PC-9 (cell line): ENCODE results near the gene NT5DC1. TPM values are rescaled to one million over a fixed set of nuclear protein-coding genes. Genes with fewer than 3 reads are reported as not detected.
A peak's percentile ranks its signal among the peaks of the same experiment; 100 is the strongest.

Experiments used
- BruUV-seq: library from RNA; stranded (reverse); fragments of 400-500 nt; replicated peaks from 2 replicates; lab custom pipeline; 2021; lab: Mats Ljungman, UMichigan
- CTCF ChIA-PET: fragments of 300-600 bp; sonication (Branson Sonifier 250); formaldehyde crosslinking; loops from one replicate; lab custom pipeline; 2022; ENCODE audit warnings: antibody characterized with exemption; lab: Charles Lee
- POLR2A ChIA-PET: fragments of 300-600 bp; sonication (Branson Sonifier 250); formaldehyde crosslinking; loops from one replicate; lab custom pipeline; 2022; ENCODE audit warnings: antibody characterized with exemption; ENCODE audit not compliant: unreplicated experiment; lab: Charles Lee
- DNase-seq, 2 experiments: peaks; one replicate each; pipeline versions ENCODE4 v3.0.0 to v3.0.0-alpha.2; 2015 to 2022; ENCODE audit warnings: mixed read lengths in 1 of 2
- H2AFZ ChIP-seq: fragments of 200-600 bp; sonication (generic); 2 replicates; pipeline ENCODE4 v1.8.1; 2017; ENCODE audit warnings: antibody characterized with exemption
- H3F3A ChIP-seq: fragments of 200-600 bp; sonication (generic); 2 replicates; pipeline ENCODE4 v1.8.1; 2017; ENCODE audit warnings: antibody characterized with exemption, mild to moderate bottlenecking, low read depth; ENCODE audit not compliant: insufficient read depth
- H3K27ac ChIP-seq: fragments of 200-600 bp; sonication (generic); 2 replicates; pipeline ENCODE4 v1.6.1; 2016; ENCODE audit warnings: mixed run types
- H3K27me3 ChIP-seq: fragments of 200-600 bp; sonication (generic); 2 replicates; pipeline ENCODE4 v1.6.1; 2016; ENCODE audit warnings: low read depth, mixed run types; ENCODE audit not compliant: insufficient read depth
- H3K36me3 ChIP-seq: fragments of 200-600 bp; sonication (generic); 2 replicates; pipeline ENCODE4 v1.6.1; 2016; ENCODE audit warnings: low read depth, mixed run types
- H3K4me1 ChIP-seq: fragments of 200-600 bp; sonication (generic); replicated peaks from 2 replicates; pipeline ENCODE4 v1.6.1; 2016; ENCODE audit warnings: mixed run types; ENCODE audit not compliant: insufficient read depth
- H3K4me2 ChIP-seq: fragments of 200-600 bp; sonication (generic); 2 replicates; pipeline ENCODE4 v1.6.1; 2017; ENCODE audit warnings: mixed run types
- H3K4me3 ChIP-seq: fragments of 200-600 bp; sonication (generic); 2 replicates; pipeline ENCODE4 v1.6.1; 2016; ENCODE audit warnings: mixed run types
- H3K79me2 ChIP-seq: fragments of 200-600 bp; sonication (generic); 2 replicates; pipeline ENCODE4 v1.6.1; 2017; ENCODE audit warnings: low read depth, mixed run types
- H3K9me2 ChIP-seq: fragments of 200-600 bp; sonication (generic); 2 replicates; pipeline ENCODE4 v1.8.1; 2017; ENCODE audit warnings: mild to moderate bottlenecking; ENCODE audit not compliant: insufficient read depth
- H3K9me3 ChIP-seq: fragments of 200-600 bp; sonication (generic); 2 replicates; pipeline ENCODE4 v1.8.1; 2016; ENCODE audit warnings: low read depth; ENCODE audit not compliant: insufficient read depth
- H4K20me1 ChIP-seq: fragments of 200-600 bp; sonication (generic); 2 replicates; pipeline ENCODE4 v1.8.1; 2017; ENCODE audit not compliant: insufficient read depth
- CTCF ChIP-seq: fragments of 200-600 bp; sonication (generic); conservative IDR thresholded peaks from 2 replicates; pipeline ENCODE4 v1.6.1; 2017; ENCODE audit warnings: mixed run types, antibody characterized with exemption, mild to moderate bottlenecking, moderate library complexity
- EZH2 ChIP-seq: fragments of 200-600 bp; sonication (generic); IDR thresholded peaks from 2 replicates; pipeline ENCODE4 v1.8.0; 2017; ENCODE audit warnings: antibody characterized with exemption, low read depth
- intact Hi-C: fragments of 100-400 bp; cut with micrococcal nuclease; formaldehyde crosslinking; loops from one replicate; pipeline ENCODE4 v1.10.0; 2022; ENCODE audit not compliant: unreplicated experiment
- total RNA-seq: library from RNA; stranded (reverse); gene quantifications from 2 replicates; pipeline ENCODE4 v1.2.3, GENCODE V29; 2021

The NT5DC1 gene
- total RNA-seq, 1 experiment from 2014 or later, result 33.5 TPM

DNA sequence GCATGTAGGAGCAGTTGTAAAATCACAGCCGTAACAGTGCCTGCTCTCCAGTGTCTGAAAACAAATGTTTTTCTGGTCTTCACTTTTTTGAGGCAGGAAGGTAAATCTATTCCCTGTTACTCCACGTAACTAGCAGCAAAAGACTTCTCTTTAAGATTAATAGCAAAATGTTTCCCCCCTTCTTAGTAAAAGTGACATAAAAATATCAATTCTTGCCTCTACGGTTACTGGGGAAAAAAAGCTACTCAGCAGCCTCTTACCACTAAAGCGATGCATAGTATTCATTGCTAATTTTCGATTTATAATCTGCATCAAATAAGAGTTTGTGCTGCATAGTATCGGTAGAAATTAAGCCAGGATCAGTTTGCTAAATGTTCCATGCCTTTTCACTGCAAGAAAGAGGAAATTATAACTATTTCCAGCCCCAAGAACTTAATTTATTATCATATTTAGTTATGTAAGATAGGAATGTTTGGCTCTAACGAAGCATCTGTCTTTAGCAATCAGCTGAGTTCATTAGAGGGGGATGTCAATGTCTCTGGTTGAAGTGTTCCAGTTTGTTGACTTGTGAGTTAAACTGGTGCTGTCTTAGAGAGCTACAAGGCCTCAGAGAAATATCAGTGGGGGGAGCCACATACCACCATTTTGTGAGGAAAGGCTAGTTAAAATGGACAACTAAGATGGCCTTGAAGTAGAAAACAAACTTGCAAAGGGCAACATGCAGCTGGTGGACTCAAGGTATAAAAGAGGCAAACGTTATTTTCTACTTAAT, 179.7 kb downstream of the NT5DC1 start:
- Histone ChIP-seq H3K36me3 (peaks cover 25% of the 10 kb centered on the region; the same call in 1 of the 2 replicates), H3K27ac (peak overlapping the region; percentile 86), H4K20me1 (peaks cover 33% of the 10 kb centered on the region), H3K9me3 (no peaks in the 10 kb centered on the region), H3K79me2 (peaks cover 51% of the 10 kb centered on the region), H3K4me2 (peak overlapping the region; percentile 97), H3K4me3 (peak overlapping the region; percentile 88), H3K9me2 (no peaks in the 10 kb centered on the region), H2AFZ (peak overlapping the region; percentile 96), H3K4me1 (peaks cover 47% of the 10 kb centered on the region), H3F3A (peaks cover 10% of the 10 kb centered on the region; the same call in 1 of the 2 replicates), H3K27me3 (no peaks in the 10 kb centered on the region)
- CTCF ChIA-PET, result interaction anchor here (3.1 kb wide), 1 partner anchor 12 kb away, joined by 12 read pairs; no protein-coding TSS in a partner anchor
- TF ChIP-seq CTCF (0 out of 2 replicates have a peak, but pooled peaks have one; percentile 5), EZH2 (no peak)
- DNase-seq, result peak in 1 of 2 experiments; percentile 36
- intact Hi-C loops, result no loop called here
- POLR2A ChIA-PET, result interaction anchor here (0.6 to 0.8 kb wide), 3 partner anchors 143 to 291 kb away, joined by 3 to 6 read pairs (median 3); partner anchors contain the start of gene RWDD1
- BruUV-seq, result TSS peak; percentile 68

- H3K36me3 ChIP-seq, result peaks cover 24% of the 10 kb centered on the region; the same call in 1 of the 2 replicates
- POLR2A ChIA-PET, result no interaction called here
- DNase-seq, result no peak
- no peaks in the 10 kb centered on the region for H3K9me2 ChIP-seq
- CTCF ChIA-PET, result interaction anchor here (3.1 kb wide), 1 partner anchor 12 kb away, joined by 12 read pairs; no protein-coding TSS in a partner anchor
- TF ChIP-seq EZH2, result no peak
- TF ChIP-seq CTCF, result no peak
- peaks cover 27% of the 10 kb centered on the region for H4K20me1 ChIP-seq
- no peaks in the 10 kb centered on the region for H3K9me3 ChIP-seq
- peaks cover 42% of the 10 kb centered on the region for H3K4me1 ChIP-seq
- intact Hi-C loops, result no loop called here
- peaks cover 45% of the 10 kb centered on the region for H3K79me2 ChIP-seq
- H2AFZ ChIP-seq, result peak overlapping the region; percentile 96
- H3K27me3 ChIP-seq, result no peaks in the 10 kb centered on the region
- peak overlapping the region; percentile 88 for H3K4me3 ChIP-seq
- BruUV-seq, result no TSS peak
- H3F3A ChIP-seq, result peaks cover 10% of the 10 kb centered on the region; the same call in 1 of the 2 replicates
- no peak overlapping the region for H3K27ac ChIP-seq
- H3K4me2 ChIP-seq, result peak overlapping the region; percentile 97
Observed at GRCh38 chr6:116280933-116281316, 180.3 kb downstream of the NT5DC1 start.

DNA sequence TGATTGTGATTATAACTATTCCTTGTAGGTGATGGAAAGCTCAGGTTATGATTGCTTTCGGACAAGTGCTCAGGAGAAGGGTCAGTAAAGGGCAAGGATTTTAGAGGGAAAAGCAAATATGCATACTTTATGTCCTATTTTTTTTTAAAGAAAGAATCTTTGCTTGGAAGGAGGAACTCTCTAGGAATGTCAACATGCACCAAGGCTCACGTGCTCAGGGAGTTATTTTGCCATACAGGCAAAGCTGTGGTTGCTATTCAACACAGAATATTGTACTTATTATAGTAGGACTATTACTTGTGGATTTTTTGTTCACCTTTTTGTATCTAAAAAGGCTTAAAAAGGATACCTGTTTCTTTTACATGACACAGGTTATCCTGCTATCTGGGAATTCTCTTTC, 182.0 kb downstream of the NT5DC1 start:
- CTCF ChIA-PET, result no interaction called here
- H3K27me3 ChIP-seq, result no peaks in the 10 kb centered on the region
- no peak for DNase-seq
- H3K4me3 ChIP-seq, result no peak overlapping the region
- H3K4me2 ChIP-seq, result no peak overlapping the region
- H3K36me3 ChIP-seq, result 0 out of 2 replicates have a peak, but pooled peaks cover 9% of the 10 kb centered on the region
- intact Hi-C loops, result loop anchor here (1.0 kb wide), 1 partner anchor 162 kb away; no protein-coding TSS in a partner anchor
- H3K79me2 ChIP-seq, result peaks cover 27% of the 10 kb centered on the region
- no peak overlapping the region for H3K27ac ChIP-seq
- peaks cover 11% of the 10 kb centered on the region for H4K20me1 ChIP-seq
- no peaks in the 10 kb centered on the region for H3K9me3 ChIP-seq
- no peaks in the 10 kb centered on the region for H3K9me2 ChIP-seq
- peaks cover 10% of the 10 kb centered on the region; the same call in 1 of the 2 replicates for H3F3A ChIP-seq
- H3K4me1 ChIP-seq, result peaks cover 25% of the 10 kb centered on the region
- no TSS peak for BruUV-seq
- TF ChIP-seq CTCF (no peak), EZH2 (no peak)
- no peak overlapping the region for H2AFZ ChIP-seq
- POLR2A ChIA-PET, result no interaction called here
